HUES64 (cell line): Measurements from ENCODE around the gene ZNF419.
A peak's percentile ranks its signal among the peaks of the same experiment; 100 is the strongest.
"Not testable (repeated sequence)": the region's sequence is repeated elsewhere in the genome, so short reads cannot be mapped to it uniquely, and the experiment has no call there.

Experiments used
- H3K27ac ChIP-seq: 2 replicates; pipeline ENCODE4 v1.7.0; 2013; ENCODE audit warnings: low read depth, low read length, inconsistent platforms
- H3K27me3 ChIP-seq: 2 replicates; pipeline ENCODE4 v1.6.1; 2013; ENCODE audit warnings: mild to moderate bottlenecking, low read length; ENCODE audit not compliant: insufficient read depth
- H3K36me3 ChIP-seq: 2 replicates; pipeline ENCODE4 v1.6.1; 2013; ENCODE audit warnings: mild to moderate bottlenecking, low read length; ENCODE audit not compliant: insufficient read depth
- H3K4me1 ChIP-seq: 2 replicates; pipeline ENCODE4 v1.6.1; 2013; ENCODE audit warnings: mild to moderate bottlenecking, low read length, moderate library complexity; ENCODE audit not compliant: insufficient read depth
- H3K4me3 ChIP-seq: 2 replicates; pipeline ENCODE4 v1.5.1; 2013; ENCODE audit warnings: mild to moderate bottlenecking, low read length, moderate library complexity
- H3K9ac ChIP-seq: 2 replicates; pipeline ENCODE4 v1.6.1; 2013; ENCODE audit warnings: mild to moderate bottlenecking, low read depth, low read length
- H3K9me3 ChIP-seq: 2 replicates; pipeline ENCODE4 v1.6.1; 2013; ENCODE audit warnings: low read depth, low read length; ENCODE audit not compliant: insufficient read depth
- WGBS: fragments of 150-250, 120-280 bp; methylation state at CpG from one replicate; pipeline ENCODE4 v1.1.7; 2013; ENCODE audit warnings: missing lambda C conversion rate; 5-methylcytosine and 5-hydroxymethylcytosine counted together

ZNF419 gene

DNA sequence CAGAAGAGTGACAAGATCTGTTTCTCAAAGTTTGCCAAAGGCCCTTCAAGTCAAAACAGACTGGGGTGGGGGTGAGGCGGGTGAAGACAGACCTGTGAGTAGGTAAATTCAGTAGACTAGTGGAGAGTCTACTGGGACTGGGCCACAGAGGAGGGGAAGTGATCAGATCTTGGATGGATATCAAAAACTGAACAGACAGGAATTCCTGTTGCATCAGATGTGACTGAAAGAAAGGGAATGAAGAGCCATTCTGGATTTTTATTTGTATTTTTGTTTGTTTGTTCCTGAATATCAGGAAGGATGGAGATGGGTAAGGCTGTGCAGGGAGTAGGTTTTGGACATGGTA is 722 bp downstream of the ZNF419 start:
- peak overlapping the region; percentile 45 for H3K4me3 ChIP-seq
- H3K4me1 ChIP-seq, H3K9me3 ChIP-seq, H3K27me3 ChIP-seq, H3K9ac ChIP-seq, H3K27ac ChIP-seq: not testable (repeated sequence)
- peaks cover 27% of the 10 kb centered on the region for H3K36me3 ChIP-seq
- no CpG with 5 or more reads among the region's 1 CpG for WGBS

DNA sequence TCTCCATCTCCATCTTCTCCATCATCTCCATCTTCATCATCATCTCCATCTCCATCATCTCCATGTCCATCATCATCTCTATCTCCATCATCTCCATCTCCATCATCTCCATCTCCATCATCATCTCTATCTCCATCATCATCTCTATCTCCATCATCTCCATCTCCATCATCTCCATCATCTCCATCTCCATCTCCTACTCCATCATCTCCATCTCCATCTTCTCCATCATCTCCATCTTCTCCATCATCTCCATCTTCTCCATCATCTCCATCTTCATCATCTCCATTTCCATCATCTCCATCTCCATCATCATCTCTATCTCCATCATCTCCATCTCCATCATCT is 11.8 kb downstream of the ZNF419 start:
- peak overlapping the region; percentile 80; the same call in 1 of the 2 replicates for H3K4me3 ChIP-seq
- H3K9ac ChIP-seq, H3K4me1 ChIP-seq, H3K27me3 ChIP-seq, H3K36me3 ChIP-seq, H3K9me3 ChIP-seq, H3K27ac ChIP-seq: not testable (repeated sequence)

DNA sequence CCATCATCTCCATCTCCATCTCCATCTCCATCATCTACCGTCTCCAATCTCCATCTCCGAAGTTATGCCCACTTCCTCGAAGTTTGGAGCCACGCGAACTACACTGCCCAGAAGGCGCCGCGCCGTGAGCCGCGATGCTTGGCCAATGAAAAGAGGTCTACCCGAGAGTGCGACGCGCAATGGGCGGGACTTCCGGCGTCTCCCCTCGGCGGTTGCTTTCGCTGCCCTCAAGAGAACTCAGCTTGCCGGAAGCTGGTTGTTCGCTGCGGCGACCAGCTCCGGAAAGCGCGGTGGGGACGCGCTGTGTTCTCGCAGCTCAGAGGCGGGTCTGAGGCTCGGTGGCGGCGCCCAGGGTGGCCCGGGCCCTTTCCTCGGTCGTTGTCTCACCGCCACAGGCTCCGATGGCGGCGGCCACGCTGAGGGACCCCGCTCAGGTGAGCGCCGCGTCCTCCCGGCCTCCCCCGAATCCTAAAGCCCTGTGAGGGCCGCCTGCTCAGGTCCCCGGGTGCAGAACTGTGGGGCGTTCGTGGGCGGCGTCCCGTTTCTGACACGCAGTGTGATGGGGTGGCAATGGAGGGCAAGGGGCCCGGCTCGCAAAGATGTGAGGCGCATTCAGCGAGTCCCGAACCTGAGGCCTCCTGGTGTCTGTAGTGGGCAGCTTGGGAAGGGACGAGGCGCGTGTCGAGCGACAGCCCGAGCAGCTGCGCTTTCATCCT is 12.3 kb downstream of the ZNF419 start, which contains the start of gene ZNF773:
ZNF773 (plus strand) TSS at position 259 of the 716 bp plus-strand sequence; CDS start at position 402, 143 bp downstream.
- H3K36me3 ChIP-seq, H3K9me3 ChIP-seq, H3K27me3 ChIP-seq, H3K4me1 ChIP-seq: not testable (repeated sequence)
- 1% methylated on average over 57 of the region's 69 CpGs for whole genome bisulfite sequencing
- Histone ChIP-seq H3K4me3 (peak within 1 kb of the TSS; percentile 80), H3K9ac (peak within 1 kb of the TSS; percentile 88), H3K27ac (peak within 1 kb of the TSS; percentile 52; the same call in 1 of the 2 replicates)

DNA sequence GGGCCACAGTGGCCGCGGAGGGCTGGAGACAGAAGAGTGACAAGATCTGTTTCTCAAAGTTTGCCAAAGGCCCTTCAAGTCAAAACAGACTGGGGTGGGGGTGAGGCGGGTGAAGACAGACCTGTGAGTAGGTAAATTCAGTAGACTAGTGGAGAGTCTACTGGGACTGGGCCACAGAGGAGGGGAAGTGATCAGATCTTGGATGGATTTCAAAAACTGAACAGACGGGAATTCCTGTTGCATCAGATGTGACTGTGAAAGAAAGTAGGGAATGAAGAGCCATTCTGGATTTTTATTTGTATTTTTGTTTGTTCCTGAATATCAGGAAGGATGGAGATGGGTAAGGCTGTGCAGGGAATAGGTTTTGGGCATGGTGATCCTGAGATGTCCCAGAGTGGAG is 12.8 kb downstream of the ZNF419 start:
- H3K27ac ChIP-seq, H3K9me3 ChIP-seq, H3K4me1 ChIP-seq, H3K27me3 ChIP-seq, H3K36me3 ChIP-seq, H3K9ac ChIP-seq: not testable (repeated sequence)
- peak overlapping the region; percentile 56 for H3K4me3 ChIP-seq
- WGBS = 69% methylated on average over 1 of the region's 4 CpGs

DNA sequence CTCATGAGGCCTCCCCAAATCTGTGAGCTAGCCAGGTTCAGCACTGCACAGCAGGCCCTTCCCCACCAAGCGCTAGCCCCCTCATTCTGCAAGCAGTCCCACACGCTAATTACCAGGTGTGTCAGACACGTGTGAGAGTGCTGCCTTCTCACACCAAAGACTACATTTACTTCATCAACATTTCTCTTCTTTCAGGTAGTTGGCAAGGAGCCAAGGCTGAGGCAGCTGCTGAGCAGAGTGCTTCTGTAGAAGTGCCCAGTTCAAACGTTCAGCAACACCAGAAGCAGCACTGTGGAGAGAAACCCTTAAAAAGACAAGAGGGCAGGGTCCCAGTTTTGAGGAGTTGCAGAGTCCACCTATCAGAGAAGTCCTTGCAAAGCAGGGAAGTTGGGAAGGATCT is 18.6 kb downstream of the ZNF419 start:
- H3K36me3 ChIP-seq = peaks cover 39% of the 10 kb centered on the region
- no peaks in the 10 kb centered on the region for H3K27me3 ChIP-seq
- no peak overlapping the region for H3K27ac ChIP-seq
- no peak overlapping the region for H3K4me3 ChIP-seq
- H3K9ac ChIP-seq = no peak overlapping the region
- peaks cover 9% of the 10 kb centered on the region; the same call in 1 of the 2 replicates for H3K9me3 ChIP-seq
- no peaks in the 10 kb centered on the region for H3K4me1 ChIP-seq
- 98% methylated on average over 4 of the region's 4 CpGs for whole genome bisulfite sequencing

DNA sequence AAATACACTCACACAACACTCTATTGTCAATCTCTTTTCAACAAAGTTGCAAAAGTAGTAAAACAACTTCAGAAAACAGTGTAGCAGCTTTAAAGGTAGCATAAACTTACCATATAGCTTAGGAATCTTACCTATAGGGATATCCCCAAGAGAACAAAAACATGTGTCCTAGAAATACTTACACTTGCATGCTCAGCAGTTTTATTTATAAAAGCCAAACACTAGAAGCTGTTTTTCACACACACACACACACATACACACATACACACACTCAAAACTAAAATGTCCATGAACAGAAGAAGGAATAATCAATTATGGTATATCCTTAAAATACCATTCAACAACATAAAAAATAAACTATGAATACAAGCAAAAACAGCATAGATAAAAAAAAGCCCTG is 23.9 kb downstream of the ZNF419 start:
- Histone ChIP-seq H3K9me3 (peaks cover 49% of the 10 kb centered on the region), H3K4me3 (no peak overlapping the region), H3K9ac (no peak overlapping the region), H3K4me1 (no peaks in the 10 kb centered on the region), H3K27ac (no peak overlapping the region), H3K36me3 (peaks cover 26% of the 10 kb centered on the region), H3K27me3 (no peaks in the 10 kb centered on the region)

DNA sequence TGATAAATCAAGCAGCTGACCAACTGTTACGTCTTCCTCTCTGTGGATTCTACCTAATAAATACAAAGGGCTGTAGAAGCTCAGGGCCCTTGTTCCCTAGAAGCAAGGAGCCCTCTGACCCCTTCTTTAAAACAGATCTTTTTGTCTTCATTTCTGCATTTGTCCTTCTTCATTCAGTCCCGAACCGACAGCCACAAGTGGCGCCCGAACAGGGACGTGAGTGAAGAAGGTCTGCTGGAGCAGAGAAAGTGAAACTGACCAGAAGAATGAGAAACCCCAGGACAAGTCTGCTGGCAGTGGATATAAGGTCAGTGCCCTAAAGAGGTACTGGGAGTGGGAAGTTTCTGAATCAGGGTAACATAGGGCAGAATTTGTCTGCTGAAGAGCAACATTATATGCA is 25.3 kb downstream of the ZNF419 start:
- Histone ChIP-seq H3K27me3 (no peaks in the 10 kb centered on the region), H3K4me1 (no peaks in the 10 kb centered on the region), H3K4me3 (no peak overlapping the region), H3K9ac (no peak overlapping the region), H3K27ac (no peak overlapping the region), H3K36me3 (peaks cover 19% of the 10 kb centered on the region; the same call in 1 of the 2 replicates), H3K9me3 (peaks cover 43% of the 10 kb centered on the region)
- 98% methylated on average over 6 of the region's 6 CpGs for WGBS

DNA sequence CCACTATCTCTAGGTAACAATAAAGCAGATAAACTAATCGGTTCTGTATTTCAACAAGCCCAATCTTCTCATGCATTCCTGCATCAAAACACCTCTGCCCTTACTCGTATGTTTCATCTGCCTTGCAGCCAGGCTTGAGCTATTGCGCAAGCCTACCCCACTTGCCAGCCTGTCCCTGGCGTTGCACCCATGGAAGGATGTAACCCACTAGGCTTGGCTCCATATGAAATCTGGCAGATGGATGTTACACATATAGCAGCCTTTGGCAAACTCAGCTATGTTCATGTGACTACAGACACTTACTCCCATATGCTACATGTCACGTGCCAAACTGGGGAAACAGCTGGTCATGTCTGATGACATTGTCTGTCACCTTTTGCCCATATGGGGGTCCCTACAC is 27.7 kb downstream of the ZNF419 start:
- Histone ChIP-seq H3K9me3 (peaks cover 40% of the 10 kb centered on the region), H3K27ac (no peak overlapping the region), H3K27me3 (no peaks in the 10 kb centered on the region), H3K9ac (no peak overlapping the region), H3K4me1 (no peaks in the 10 kb centered on the region), H3K4me3 (no peak overlapping the region), H3K36me3 (peaks cover 11% of the 10 kb centered on the region; the same call in 1 of the 2 replicates)
- WGBS = 92% methylated on average over 5 of the region's 5 CpGs

DNA sequence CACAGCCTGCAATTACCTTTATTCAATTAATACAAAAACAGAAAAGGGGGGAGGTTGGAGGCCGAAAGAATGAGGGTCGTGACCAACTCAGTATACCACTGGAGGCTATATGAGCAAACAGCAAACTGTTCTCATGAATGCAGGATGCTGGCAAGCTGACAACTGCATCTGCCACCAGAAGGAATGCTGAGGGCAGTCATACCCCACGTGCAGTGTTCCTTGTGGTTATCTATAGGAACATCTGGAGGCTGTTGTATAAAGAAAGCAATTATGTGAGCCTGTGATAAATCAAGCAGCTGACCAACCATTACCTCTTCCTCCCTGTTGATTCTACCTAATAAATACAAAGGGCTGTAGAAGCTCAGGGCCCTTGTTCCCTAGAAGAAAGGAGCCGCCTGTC is 30.5 kb downstream of the ZNF419 start:
- not testable (repeated sequence) for H3K9ac ChIP-seq, H3K27me3 ChIP-seq, H3K4me1 ChIP-seq, H3K27ac ChIP-seq, H3K4me3 ChIP-seq
- WGBS = 90% methylated on average over 4 of the region's 4 CpGs
- Histone ChIP-seq H3K9me3 (peaks cover 22% of the 10 kb centered on the region), H3K36me3 (peaks cover 10% of the 10 kb centered on the region; the same call in 1 of the 2 replicates)

DNA sequence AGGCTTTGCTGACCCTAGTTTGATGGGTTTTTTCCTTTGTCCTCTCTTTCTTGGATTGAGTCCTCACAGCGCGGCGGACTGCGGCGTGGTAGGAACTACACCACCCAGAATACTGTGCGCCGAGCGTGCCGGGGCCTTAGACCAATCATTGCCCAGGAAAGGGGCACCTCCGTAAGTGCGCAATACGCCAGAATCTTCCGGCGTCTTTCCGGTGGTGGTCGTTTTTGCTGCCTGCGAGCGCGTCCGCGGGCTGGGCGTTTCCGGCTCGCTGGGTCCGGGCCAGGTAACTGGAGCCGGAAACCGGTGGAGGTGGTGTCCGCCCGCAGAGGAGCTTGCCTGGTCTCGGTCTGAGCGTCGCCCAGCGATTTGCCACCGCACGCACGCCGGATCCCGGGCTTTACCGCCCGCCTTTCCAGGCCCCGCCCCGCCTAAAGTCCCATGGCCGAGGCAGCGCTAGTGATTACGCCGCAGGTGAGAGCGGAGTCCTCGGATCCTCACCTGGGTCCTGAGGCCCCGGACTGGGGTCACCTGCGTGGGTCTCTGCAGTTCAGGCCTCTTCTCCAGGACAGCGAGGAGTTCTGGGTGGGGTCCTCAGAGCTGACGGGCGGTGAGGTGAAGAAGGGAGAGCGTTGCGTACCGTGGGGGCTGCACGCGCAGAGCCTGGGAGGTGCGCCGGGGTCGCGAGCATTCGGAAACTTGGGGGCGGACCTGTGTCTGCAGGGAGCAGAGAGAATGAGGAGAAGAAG is 39.8 kb downstream of the ZNF419 start, which contains the start of gene ZNF549:
ZNF549 (plus strand) TSS at position 221 of the 746 bp plus-strand sequence; CDS start at position 439, 218 bp downstream.
- peak within 1 kb of the TSS; percentile 85 for H3K9ac ChIP-seq
- peaks cover 6% of the 10 kb centered on the region; the same call in 1 of the 2 replicates for H3K4me1 ChIP-seq
- peak within 1 kb of the TSS; percentile 88 for H3K4me3 ChIP-seq
- no peaks in the 10 kb centered on the region for H3K27me3 ChIP-seq
- peak within 1 kb of the TSS; percentile 93 for H3K27ac ChIP-seq
- H3K9me3 ChIP-seq = peaks cover 8% of the 10 kb centered on the region; the same call in 1 of the 2 replicates
- WGBS = under 1% methylated on average over 64 of the region's 64 CpGs
- H3K36me3 ChIP-seq = peaks cover 18% of the 10 kb centered on the region

DNA sequence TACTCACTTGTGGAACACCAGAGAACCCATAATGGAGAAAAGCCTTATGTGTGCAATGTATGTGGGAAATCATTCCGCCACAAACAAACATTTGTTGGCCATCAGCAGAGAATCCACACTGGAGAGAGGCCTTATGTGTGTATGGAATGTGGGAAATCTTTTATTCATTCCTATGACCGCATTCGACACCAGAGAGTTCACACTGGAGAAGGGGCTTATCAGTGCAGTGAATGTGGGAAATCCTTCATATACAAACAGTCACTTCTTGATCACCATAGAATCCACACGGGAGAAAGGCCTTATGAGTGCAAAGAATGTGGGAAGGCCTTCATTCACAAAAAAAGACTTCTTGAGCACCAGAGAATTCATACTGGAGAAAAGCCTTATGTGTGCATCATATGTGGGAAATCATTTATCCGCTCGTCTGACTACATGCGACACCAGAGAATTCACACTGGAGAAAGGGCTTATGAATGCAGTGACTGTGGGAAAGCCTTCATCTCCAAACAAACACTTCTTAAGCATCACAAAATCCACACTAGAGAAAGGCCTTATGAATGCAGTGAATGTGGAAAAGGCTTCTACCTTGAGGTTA is 50.5 kb downstream of the ZNF419 start:
- H3K9me3 ChIP-seq = peaks cover 78% of the 10 kb centered on the region
- 100% methylated on average over 5 of the region's 7 CpGs for WGBS
- H3K4me3 ChIP-seq = no peak overlapping the region
- H3K9ac ChIP-seq = no peak overlapping the region
- H3K27ac ChIP-seq = no peak overlapping the region
- H3K27me3 ChIP-seq = no peaks in the 10 kb centered on the region
- H3K36me3 ChIP-seq = peaks cover 94% of the 10 kb centered on the region
- H3K4me1 ChIP-seq = no peaks in the 10 kb centered on the region
